ENCODE measurements around the gene JAM2. TPM values are rescaled to one million over a fixed set of nuclear protein-coding genes. Genes with fewer than 3 reads are reported as not detected.

The JAM2 gene
- total RNA-seq, 2 donors from 2014 or later, result 0.48 to 1.7 TPM

DNA sequence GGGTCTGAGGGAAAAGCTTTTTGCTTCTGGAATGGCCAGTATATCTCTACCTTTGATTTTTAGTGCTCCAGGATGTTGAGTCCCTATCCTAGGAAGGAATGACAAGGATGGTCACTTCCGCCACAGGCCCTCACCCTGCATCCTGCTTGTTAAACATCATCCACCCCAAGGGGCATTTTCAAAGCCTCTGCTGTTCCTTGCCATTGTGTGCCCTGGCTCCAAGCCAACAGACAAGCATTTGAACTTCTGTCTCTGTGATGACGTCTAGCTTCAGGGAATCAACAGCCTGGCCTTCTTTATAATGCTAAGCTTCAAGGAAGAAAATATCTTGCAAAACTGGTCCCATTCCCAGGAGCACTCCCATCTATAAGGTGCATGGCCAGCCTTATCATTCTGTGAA is 12.3 kb upstream of the JAM2 start:
- H3K4me3 ChIP-seq (ENCODE audit: low read length), result no peak overlapping the region
- H3K27ac ChIP-seq (ENCODE audit: low read depth, low read length), result no peak overlapping the region
- H3K4me1 ChIP-seq (ENCODE audit: control insufficient read depth, insufficient read depth, low read length), result no peaks in the 10 kb centered on the region
- TF ChIP-seq CTCF (conservative IDR thresholded peaks at IDR 0.05), result no peak
- Mint-ChIP-seq H3K27me3 (ENCODE audit: insufficient read depth) (peaks cover 13% of the 10 kb centered on the region), H3K4me3 (no peak overlapping the region), H3K27ac (no peak overlapping the region), H3K36me3 (ENCODE audit: low read depth) (no peaks in the 10 kb centered on the region), H3K4me1 (no peaks in the 10 kb centered on the region), H3K9me3 (no peaks in the 10 kb centered on the region)
- no peaks in the 10 kb centered on the region for H3K27me3 ChIP-seq (ENCODE audit: control insufficient read depth, insufficient read depth, low read length, poor library complexity, severe bottlenecking)
- H3K9ac ChIP-seq (ENCODE audit: extremely low read depth, low read length, poor library complexity, severe bottlenecking), result no peak overlapping the region
- WGBS, 2 experiments (ENCODE audit: insufficient coverage in 1 of 2, insufficient read length in 1 of 2), result 55 to 83% methylated on average over 1 to 2 of the region's 2 CpGs
- DNase-seq, result no peak
- no peaks in the 10 kb centered on the region for H3K36me3 ChIP-seq (ENCODE audit: control insufficient read depth, insufficient read depth, low read length)
- no peaks in the 10 kb centered on the region for H3K9me3 ChIP-seq (ENCODE audit: control insufficient read depth, low read length)

DNA sequence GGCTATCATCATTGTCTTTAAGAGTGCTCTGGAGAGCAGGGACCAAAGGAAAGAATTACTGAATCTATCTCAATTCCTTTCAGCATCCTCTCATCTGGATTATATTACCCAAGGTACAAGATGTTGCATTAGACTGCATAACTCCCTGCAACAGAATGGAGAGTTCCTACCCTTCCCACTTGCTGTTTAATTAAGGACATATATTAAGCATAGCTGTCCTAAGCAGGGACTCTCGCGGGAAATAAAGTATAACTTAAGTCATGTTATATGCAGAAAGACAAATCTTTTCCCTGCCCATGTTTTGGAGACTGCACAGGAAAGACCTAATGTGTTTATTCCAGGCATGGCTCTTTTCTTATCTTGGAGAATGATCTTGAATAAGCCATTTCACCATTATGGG is 6.8 kb upstream of the JAM2 start:
- 89 to 94% methylated on average over 2 of the region's 2 CpGs for WGBS, 2 experiments (ENCODE audit: insufficient coverage in 1 of 2, insufficient read length in 1 of 2)
- Histone ChIP-seq H3K4me3 (ENCODE audit: low read length) (no peak overlapping the region), H3K9ac (ENCODE audit: extremely low read depth, low read length, poor library complexity, severe bottlenecking) (no peak overlapping the region), H3K9me3 (ENCODE audit: control insufficient read depth, low read length) (no peaks in the 10 kb centered on the region), H3K27me3 (ENCODE audit: control insufficient read depth, insufficient read depth, low read length, poor library complexity, severe bottlenecking) (peaks cover under 1% of the 10 kb centered on the region), H3K27ac (ENCODE audit: low read depth, low read length) (no peak overlapping the region), H3K4me1 (ENCODE audit: control insufficient read depth, insufficient read depth, low read length) (no peaks in the 10 kb centered on the region), H3K36me3 (ENCODE audit: control insufficient read depth, insufficient read depth, low read length) (no peaks in the 10 kb centered on the region)
- DNase-seq, result no peak
- Mint-ChIP-seq H3K27me3 (ENCODE audit: insufficient read depth) (peaks cover 40% of the 10 kb centered on the region), H3K36me3 (ENCODE audit: low read depth) (no peaks in the 10 kb centered on the region), H3K4me1 (no peaks in the 10 kb centered on the region), H3K4me3 (no peak overlapping the region), H3K9me3 (no peaks in the 10 kb centered on the region), H3K27ac (no peak overlapping the region)
- TF ChIP-seq CTCF (conservative IDR thresholded peaks at IDR 0.05), result no peak

DNA sequence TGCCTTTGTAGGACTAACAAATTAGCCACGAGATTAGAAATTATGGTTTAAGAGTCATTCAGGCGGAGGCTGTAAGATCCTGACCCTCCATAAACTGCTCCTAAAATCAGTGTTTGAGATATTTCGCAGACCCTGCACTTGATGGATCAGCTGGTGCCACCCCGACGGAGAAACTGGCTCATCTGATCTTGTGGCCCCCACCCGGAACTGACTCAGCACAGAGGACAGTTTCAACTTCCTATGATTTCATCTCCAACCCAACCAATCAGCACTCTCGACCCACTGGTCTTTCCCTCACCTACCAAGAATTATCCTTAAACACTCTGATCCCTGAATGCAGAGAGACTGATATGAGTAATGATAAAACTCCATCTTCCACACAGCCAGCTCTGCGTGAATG is 3.7 kb upstream of the JAM2 start:
- Histone ChIP-seq H3K27ac (ENCODE audit: low read depth, low read length) (no peak overlapping the region), H3K9me3 (ENCODE audit: control insufficient read depth, low read length) (no peaks in the 10 kb centered on the region), H3K4me3 (ENCODE audit: low read length) (no peak overlapping the region), H3K27me3 (ENCODE audit: control insufficient read depth, insufficient read depth, low read length, poor library complexity, severe bottlenecking) (peaks cover 24% of the 10 kb centered on the region), H3K9ac (ENCODE audit: extremely low read depth, low read length, poor library complexity, severe bottlenecking) (no peak overlapping the region), H3K4me1 (ENCODE audit: control insufficient read depth, insufficient read depth, low read length) (no peaks in the 10 kb centered on the region), H3K36me3 (ENCODE audit: control insufficient read depth, insufficient read depth, low read length) (no peaks in the 10 kb centered on the region)
- H3K4me1 Mint-ChIP-seq, result peaks cover 3% of the 10 kb centered on the region
- no peaks in the 10 kb centered on the region for H3K36me3 Mint-ChIP-seq (ENCODE audit: low read depth)
- peaks cover 56% of the 10 kb centered on the region for H3K27me3 Mint-ChIP-seq (ENCODE audit: insufficient read depth)
- H3K4me3 Mint-ChIP-seq, result no peak overlapping the region
- no peaks in the 10 kb centered on the region for H3K9me3 Mint-ChIP-seq
- TF ChIP-seq CTCF (conservative IDR thresholded peaks at IDR 0.05), result no peak
- WGBS, 2 experiments (ENCODE audit: insufficient coverage in 1 of 2, insufficient read length in 1 of 2), result 79% methylated on average over 7 to 8 of the region's 8 CpGs
- no peak for DNase-seq
- H3K27ac Mint-ChIP-seq, result no peak overlapping the region

All from endodermal cell (in vitro differentiated cells).